Neural cell (in vitro differentiated cells): ENCODE measurements around the gene CDKN3.

Experiments used
- EP300 ChIP-seq: fragments of 450-650 bp; conservative IDR thresholded peaks from 2 replicates; pipeline ENCODE4 v1.6.1; 2014; ENCODE audit warnings: antibody characterized with exemption, mild to moderate bottlenecking, moderate library complexity; ENCODE audit not compliant: poor library complexity, severe bottlenecking
- EZH2 ChIP-seq: fragments of 200-600, 300-800 bp; shearing (Covaris generic), sonication (generic); IDR thresholded peaks from 2 replicates; pipeline ENCODE4 v1.6.1; 2014; ENCODE audit warnings: antibody characterized with exemption, low read length, borderline replicate concordance, mild to moderate bottlenecking; ENCODE audit not compliant: insufficient read depth, poor library complexity, severe bottlenecking
- MXI1 ChIP-seq: fragments of 450-650 bp; conservative IDR thresholded peaks from 2 replicates; pipeline ENCODE4 v1.6.1; 2014; ENCODE audit warnings: antibody characterized with exemption, mild to moderate bottlenecking; ENCODE audit not compliant: poor library complexity, severe bottlenecking
- POLR2AphosphoS5 ChIP-seq: IDR thresholded peaks from 2 replicates; pipeline ENCODE4 v1.6.1; 2012
- TAF1 ChIP-seq: IDR thresholded peaks from 2 replicates; pipeline ENCODE4 v1.6.1; 2012; ENCODE audit warnings: low read depth
- TF ChIP-seq, protein P1 (sequence below): fragments of 450-650 bp; IDR thresholded peaks from 2 replicates; pipeline ENCODE4 v1.5.1; 2014; ENCODE audit warnings: antibody characterized with exemption, mild to moderate bottlenecking, moderate library complexity; ENCODE audit not compliant: poor library complexity, severe bottlenecking
- TF ChIP-seq, protein P2 (sequence below): IDR thresholded peaks from 2 replicates; pipeline ENCODE4 v1.6.1; 2012; ENCODE audit warnings: borderline replicate concordance

DNA sequence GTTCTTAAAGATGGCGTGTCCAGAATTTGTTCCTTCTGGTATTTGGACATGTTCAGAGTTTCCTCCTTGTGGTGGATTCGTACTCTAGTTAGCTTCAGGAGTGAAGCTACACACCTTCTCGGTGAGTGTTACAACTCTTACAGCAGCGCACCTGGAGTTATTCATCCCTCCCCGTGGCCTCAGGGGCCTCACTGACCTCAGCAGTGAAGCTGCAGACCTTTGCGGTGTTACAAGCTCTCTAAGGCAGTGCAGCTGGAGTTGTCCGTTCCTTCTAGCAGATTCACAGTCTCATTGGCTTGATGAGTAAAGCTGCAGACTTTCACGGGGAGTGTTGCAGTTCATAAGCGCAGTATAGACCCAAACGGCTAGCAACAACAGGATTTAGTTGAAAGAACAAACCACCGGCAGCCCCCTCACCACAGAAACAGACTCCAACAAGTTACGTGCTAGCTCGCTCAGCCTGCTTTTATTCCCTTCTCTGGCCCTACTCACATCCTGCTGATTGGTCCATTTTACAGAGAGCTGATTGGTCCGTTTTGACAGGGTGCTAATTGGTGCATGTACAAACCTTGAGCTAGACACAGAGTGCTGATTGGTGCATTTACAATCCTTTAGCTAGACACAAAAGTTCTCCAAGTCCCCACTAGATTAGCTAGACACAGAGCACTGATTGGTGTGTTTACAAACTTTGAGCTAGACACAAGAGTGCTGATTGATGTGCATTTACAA is 4.5 kb upstream of the CDKN3 start:
- TF ChIP-seq, protein P1, sequence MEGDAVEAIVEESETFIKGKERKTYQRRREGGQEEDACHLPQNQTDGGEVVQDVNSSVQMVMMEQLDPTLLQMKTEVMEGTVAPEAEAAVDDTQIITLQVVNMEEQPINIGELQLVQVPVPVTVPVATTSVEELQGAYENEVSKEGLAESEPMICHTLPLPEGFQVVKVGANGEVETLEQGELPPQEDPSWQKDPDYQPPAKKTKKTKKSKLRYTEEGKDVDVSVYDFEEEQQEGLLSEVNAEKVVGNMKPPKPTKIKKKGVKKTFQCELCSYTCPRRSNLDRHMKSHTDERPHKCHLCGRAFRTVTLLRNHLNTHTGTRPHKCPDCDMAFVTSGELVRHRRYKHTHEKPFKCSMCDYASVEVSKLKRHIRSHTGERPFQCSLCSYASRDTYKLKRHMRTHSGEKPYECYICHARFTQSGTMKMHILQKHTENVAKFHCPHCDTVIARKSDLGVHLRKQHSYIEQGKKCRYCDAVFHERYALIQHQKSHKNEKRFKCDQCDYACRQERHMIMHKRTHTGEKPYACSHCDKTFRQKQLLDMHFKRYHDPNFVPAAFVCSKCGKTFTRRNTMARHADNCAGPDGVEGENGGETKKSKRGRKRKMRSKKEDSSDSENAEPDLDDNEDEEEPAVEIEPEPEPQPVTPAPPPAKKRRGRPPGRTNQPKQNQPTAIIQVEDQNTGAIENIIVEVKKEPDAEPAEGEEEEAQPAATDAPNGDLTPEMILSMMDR: no peak
- TF ChIP-seq POLR2AphosphoS5 (no peak), EP300 (no peak), EZH2 (no peak), MXI1 (no peak), TAF1 (no peak)
- TF ChIP-seq, protein P2, sequence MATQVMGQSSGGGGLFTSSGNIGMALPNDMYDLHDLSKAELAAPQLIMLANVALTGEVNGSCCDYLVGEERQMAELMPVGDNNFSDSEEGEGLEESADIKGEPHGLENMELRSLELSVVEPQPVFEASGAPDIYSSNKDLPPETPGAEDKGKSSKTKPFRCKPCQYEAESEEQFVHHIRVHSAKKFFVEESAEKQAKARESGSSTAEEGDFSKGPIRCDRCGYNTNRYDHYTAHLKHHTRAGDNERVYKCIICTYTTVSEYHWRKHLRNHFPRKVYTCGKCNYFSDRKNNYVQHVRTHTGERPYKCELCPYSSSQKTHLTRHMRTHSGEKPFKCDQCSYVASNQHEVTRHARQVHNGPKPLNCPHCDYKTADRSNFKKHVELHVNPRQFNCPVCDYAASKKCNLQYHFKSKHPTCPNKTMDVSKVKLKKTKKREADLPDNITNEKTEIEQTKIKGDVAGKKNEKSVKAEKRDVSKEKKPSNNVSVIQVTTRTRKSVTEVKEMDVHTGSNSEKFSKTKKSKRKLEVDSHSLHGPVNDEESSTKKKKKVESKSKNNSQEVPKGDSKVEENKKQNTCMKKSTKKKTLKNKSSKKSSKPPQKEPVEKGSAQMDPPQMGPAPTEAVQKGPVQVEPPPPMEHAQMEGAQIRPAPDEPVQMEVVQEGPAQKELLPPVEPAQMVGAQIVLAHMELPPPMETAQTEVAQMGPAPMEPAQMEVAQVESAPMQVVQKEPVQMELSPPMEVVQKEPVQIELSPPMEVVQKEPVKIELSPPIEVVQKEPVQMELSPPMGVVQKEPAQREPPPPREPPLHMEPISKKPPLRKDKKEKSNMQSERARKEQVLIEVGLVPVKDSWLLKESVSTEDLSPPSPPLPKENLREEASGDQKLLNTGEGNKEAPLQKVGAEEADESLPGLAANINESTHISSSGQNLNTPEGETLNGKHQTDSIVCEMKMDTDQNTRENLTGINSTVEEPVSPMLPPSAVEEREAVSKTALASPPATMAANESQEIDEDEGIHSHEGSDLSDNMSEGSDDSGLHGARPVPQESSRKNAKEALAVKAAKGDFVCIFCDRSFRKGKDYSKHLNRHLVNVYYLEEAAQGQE: no peak
